HEK293T (cell line): Measurements from ENCODE around the gene DBN1.

ENCODE experiments used
- CTCF ChIA-PET: fragments of 350-600 bp; formaldehyde crosslinking; extraction: SDS; loops from one replicate; lab custom pipeline; 2021; ENCODE audit warnings: antibody characterized with exemption, inconsistent platforms; lab: Yijun Ruan, JAX
- POLR2A ChIA-PET: fragments of 350-600 bp; formaldehyde crosslinking; extraction: SDS; loops from one replicate; lab custom pipeline; 2020; ENCODE audit warnings: antibody characterized with exemption, inconsistent platforms; lab: Yijun Ruan, JAX
- DNase-seq: peaks from one replicate; pipeline ENCODE4 v3.0.0; 2012; ENCODE audit warnings: mixed read lengths; ENCODE audit errors: extremely low spot score
- ARNT ChIP-seq: fragments of 450-650 bp; IDR thresholded peaks from 2 replicates; pipeline ENCODE4 v1.6.1; 2017; ENCODE audit warnings: mild to moderate bottlenecking
- BHLHE40 ChIP-seq: fragments of 450-650 bp; IDR thresholded peaks from 2 replicates; pipeline ENCODE4 v1.6.1; 2016; ENCODE audit warnings: mild to moderate bottlenecking, moderate library complexity, borderline replicate concordance
- CTBP1 ChIP-seq: fragments of 450-650 bp; IDR thresholded peaks from 2 replicates; pipeline ENCODE4 v1.6.1; 2016; ENCODE audit warnings: borderline replicate concordance
- ELF4 ChIP-seq: fragments of 450-650 bp; IDR thresholded peaks from 2 replicates; pipeline ENCODE4 v1.6.1; 2017; ENCODE audit warnings: antibody characterized with exemption
- FOXA1 ChIP-seq: fragments of 450-650 bp; IDR thresholded peaks from 2 replicates; pipeline ENCODE4 v1.6.1; 2016; ENCODE audit warnings: mild to moderate bottlenecking
- FOXK2 ChIP-seq: fragments of 450-650 bp; IDR thresholded peaks from 2 replicates; pipeline ENCODE4 v1.6.1; 2016; ENCODE audit warnings: mild to moderate bottlenecking
- FOXM1 ChIP-seq: fragments of 450-650 bp; IDR thresholded peaks from 2 replicates; pipeline ENCODE4 v1.6.1; 2017; ENCODE audit warnings: mild to moderate bottlenecking, borderline replicate concordance
- HDGF ChIP-seq: fragments of 450-650 bp; IDR thresholded peaks from 2 replicates; pipeline ENCODE4 v1.6.1; 2017; ENCODE audit warnings: antibody characterized with exemption, borderline replicate concordance
- L3MBTL2 ChIP-seq: fragments of 450-650 bp; conservative IDR thresholded peaks from 2 replicates; pipeline ENCODE4 v1.6.1; 2016; ENCODE audit warnings: mild to moderate bottlenecking
- LEF1 ChIP-seq: fragments of 450-650 bp; IDR thresholded peaks from 2 replicates; pipeline ENCODE4 v1.6.1; 2017; ENCODE audit warnings: mild to moderate bottlenecking, borderline replicate concordance
- NFRKB ChIP-seq: fragments of 450-650 bp; IDR thresholded peaks from 2 replicates; pipeline ENCODE4 v1.6.1; 2016; ENCODE audit warnings: mild to moderate bottlenecking, moderate library complexity
- SP1 ChIP-seq: fragments of 450-650 bp; IDR thresholded peaks from 2 replicates; pipeline ENCODE4 v1.6.1; 2017
- SUZ12 ChIP-seq: fragments of 450-650 bp; IDR thresholded peaks from 2 replicates; pipeline ENCODE4 v1.6.1; 2016; ENCODE audit warnings: mild to moderate bottlenecking
- TARDBP ChIP-seq: fragments of 450-650 bp; IDR thresholded peaks from 2 replicates; pipeline ENCODE4 v1.6.1; 2016
- ZNF384 ChIP-seq: fragments of 450-650 bp; IDR thresholded peaks from 2 replicates; pipeline ENCODE4 v1.6.1; 2016
- TF ChIP-seq, protein P1 (sequence below): fragments of 450-650 bp; IDR thresholded peaks from 2 replicates; pipeline ENCODE4 v1.6.1; 2016

DBN1 gene

DNA sequence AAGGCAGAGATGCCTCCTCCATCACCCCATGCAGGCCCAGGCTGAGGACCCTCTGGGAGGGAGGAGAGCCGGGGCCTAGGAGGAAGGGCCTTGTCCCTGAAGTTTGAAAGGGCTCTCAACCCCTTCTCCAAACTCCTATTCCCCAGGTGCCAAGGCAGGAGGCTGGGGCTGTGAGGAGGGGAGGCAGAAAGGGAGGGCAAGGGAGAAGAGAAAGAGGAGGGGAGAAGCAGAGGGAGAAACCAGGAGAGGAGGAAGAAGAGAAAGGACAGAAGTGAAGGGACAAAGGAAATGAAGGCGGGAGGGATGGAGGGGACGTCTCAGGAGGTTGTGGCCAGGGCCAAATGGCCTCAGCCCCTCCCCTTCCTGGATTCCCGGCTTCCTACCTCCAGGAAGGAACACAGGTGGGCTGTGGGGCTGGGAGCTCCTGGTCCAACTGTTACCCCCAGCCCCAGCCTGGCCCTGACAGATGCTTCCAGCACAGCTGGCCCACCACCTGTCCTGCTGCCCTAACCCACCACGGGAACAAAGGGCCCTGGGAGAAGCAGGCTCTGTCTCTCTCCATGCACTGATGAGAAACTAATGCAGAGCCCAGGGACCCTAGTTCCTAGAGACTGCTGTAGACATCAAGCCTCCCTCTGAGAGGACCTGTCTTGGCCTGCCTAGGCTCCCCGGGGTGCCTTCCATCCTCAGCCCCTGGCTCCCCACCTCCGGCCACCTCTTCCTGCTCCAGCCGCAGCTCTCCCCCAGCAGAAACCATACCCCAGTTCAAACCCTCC, 3.5 kb downstream of the DBN1 start:
- ChIA-PET CTCF (no interaction called here), POLR2A (interaction anchor here (1.1 kb wide), 2 partner anchors 12 to 27 kb away, joined by 3 to 5 read pairs; no protein-coding TSS in a partner anchor)
- no peak for TF ChIP-seq L3MBTL2
- TF ChIP-seq BHLHE40: no peak
- TF ChIP-seq ZNF384: no peak
- no peak for TF ChIP-seq CTBP1
- no peak for TF ChIP-seq ARNT
- TF ChIP-seq, protein P1, sequence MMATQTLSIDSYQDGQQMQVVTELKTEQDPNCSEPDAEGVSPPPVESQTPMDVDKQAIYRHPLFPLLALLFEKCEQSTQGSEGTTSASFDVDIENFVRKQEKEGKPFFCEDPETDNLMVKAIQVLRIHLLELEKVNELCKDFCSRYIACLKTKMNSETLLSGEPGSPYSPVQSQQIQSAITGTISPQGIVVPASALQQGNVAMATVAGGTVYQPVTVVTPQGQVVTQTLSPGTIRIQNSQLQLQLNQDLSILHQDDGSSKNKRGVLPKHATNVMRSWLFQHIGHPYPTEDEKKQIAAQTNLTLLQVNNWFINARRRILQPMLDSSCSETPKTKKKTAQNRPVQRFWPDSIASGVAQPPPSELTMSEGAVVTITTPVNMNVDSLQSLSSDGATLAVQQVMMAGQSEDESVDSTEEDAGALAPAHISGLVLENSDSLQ: no peak
- TF ChIP-seq SUZ12: no peak
- no peak for TF ChIP-seq TARDBP
- TF ChIP-seq LEF1: no peak
- no peak for TF ChIP-seq SP1
- TF ChIP-seq FOXM1: no peak
- TF ChIP-seq NFRKB: no peak
- no peak for TF ChIP-seq ELF4
- TF ChIP-seq FOXA1: no peak
- no peak for TF ChIP-seq HDGF
- no peak for TF ChIP-seq FOXK2
- DNase-seq: no peak

GRCh38 chr5:177468685-177469628, 4.5 kb downstream of the DBN1 start:
- POLR2A ChIA-PET: interaction anchor here (1.1 kb wide), 2 partner anchors 11 to 28 kb away, joined by 3 to 5 read pairs; no protein-coding TSS in a partner anchor
- no peak for TF ChIP-seq L3MBTL2
- no peak for TF ChIP-seq CTBP1
- no peak for TF ChIP-seq FOXK2
- no peak for TF ChIP-seq ZNF384
- no peak for TF ChIP-seq SUZ12
- no peak for TF ChIP-seq ARNT
- TF ChIP-seq ELF4: no peak
- TF ChIP-seq SP1: no peak
- no peak for TF ChIP-seq LEF1
- TF ChIP-seq, protein P1: no peak
- no peak for TF ChIP-seq BHLHE40
- no peak for TF ChIP-seq FOXM1
- no peak for TF ChIP-seq FOXA1
- no peak for TF ChIP-seq NFRKB
- TF ChIP-seq HDGF: no peak
- TF ChIP-seq TARDBP: no peak
- no peak for DNase-seq
- CTCF ChIA-PET: interaction anchor here (1.5 kb wide), 1 partner anchor 13 kb away, joined by 4 read pairs; no protein-coding TSS in a partner anchor

DNA sequence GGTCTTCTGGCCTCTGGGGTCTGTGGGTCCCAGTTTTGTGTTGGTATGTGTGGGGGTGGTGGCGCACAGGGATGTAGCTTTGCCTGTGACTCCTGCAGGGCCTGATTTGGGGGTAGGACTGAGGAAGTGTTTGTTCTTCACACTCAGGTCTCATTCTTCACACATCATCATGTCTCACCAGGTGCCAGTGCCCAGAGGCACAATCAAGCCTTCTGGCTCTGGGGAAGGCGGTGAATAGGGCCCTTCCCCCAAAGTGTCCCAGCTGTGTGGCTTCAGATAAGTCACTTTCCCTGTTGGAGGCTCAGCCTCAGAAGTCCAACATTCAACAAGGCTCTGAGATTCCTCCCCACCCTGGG, 5.1 kb downstream of the DBN1 start:
- TF ChIP-seq FOXM1 (no peak), TARDBP (no peak), ZNF384 (no peak), NFRKB (no peak), SUZ12 (no peak), FOXA1 (no peak), FOXK2 (no peak), ELF4 (no peak), LEF1 (no peak), CTBP1 (no peak), ARNT (no peak), BHLHE40 (no peak), L3MBTL2 (no peak), SP1 (no peak), HDGF (no peak)
- TF ChIP-seq, protein P1: no peak
- CTCF ChIA-PET: interaction anchor here (1.5 kb wide), 1 partner anchor 12 kb away, joined by 4 read pairs; no protein-coding TSS in a partner anchor
- no peak for DNase-seq
- POLR2A ChIA-PET: no interaction called here

- ChIA-PET CTCF (no interaction called here), POLR2A (no interaction called here)
- DNase-seq: no peak
- TF ChIP-seq CTBP1: no peak
- no peak for TF ChIP-seq ELF4
- TF ChIP-seq SP1: no peak
Observed at GRCh38 chr5:177467436-177467835, 6.0 kb downstream of the DBN1 start.

GRCh38 chr5:177466861-177467260, 6.6 kb downstream of the DBN1 start:
- DNase-seq: no peak
- POLR2A ChIA-PET: no interaction called here
- TF ChIP-seq L3MBTL2 (no peak), CTBP1 (no peak), HDGF (no peak), ZNF384 (no peak), TARDBP (no peak), SUZ12 (no peak), NFRKB (no peak), SP1 (no peak), FOXM1 (no peak), FOXK2 (no peak), ELF4 (no peak), ARNT (no peak), LEF1 (no peak), FOXA1 (no peak), BHLHE40 (no peak)
- TF ChIP-seq, protein P1: no peak
- CTCF ChIA-PET: no interaction called here
